HEK293T (cell line): ENCODE results near the gene ATG9A.
"Not testable (repeated sequence)": the region's sequence is repeated elsewhere in the genome, so short reads cannot be mapped to it uniquely, and the experiment has no call there.

Experiments used
- ARNT ChIP-seq: fragments of 450-650 bp; IDR thresholded peaks from 2 replicates; pipeline ENCODE4 v1.6.1; 2017; ENCODE audit warnings: mild to moderate bottlenecking
- BHLHE40 ChIP-seq: fragments of 450-650 bp; IDR thresholded peaks from 2 replicates; pipeline ENCODE4 v1.6.1; 2016; ENCODE audit warnings: mild to moderate bottlenecking, moderate library complexity, borderline replicate concordance
- ELF4 ChIP-seq: fragments of 450-650 bp; IDR thresholded peaks from 2 replicates; pipeline ENCODE4 v1.6.1; 2017; ENCODE audit warnings: antibody characterized with exemption
- FOXA1 ChIP-seq: fragments of 450-650 bp; IDR thresholded peaks from 2 replicates; pipeline ENCODE4 v1.6.1; 2016; ENCODE audit warnings: mild to moderate bottlenecking
- FOXK2 ChIP-seq: fragments of 450-650 bp; IDR thresholded peaks from 2 replicates; pipeline ENCODE4 v1.6.1; 2016; ENCODE audit warnings: mild to moderate bottlenecking
- HDGF ChIP-seq: fragments of 450-650 bp; IDR thresholded peaks from 2 replicates; pipeline ENCODE4 v1.6.1; 2017; ENCODE audit warnings: antibody characterized with exemption, borderline replicate concordance
- L3MBTL2 ChIP-seq: fragments of 450-650 bp; conservative IDR thresholded peaks from 2 replicates; pipeline ENCODE4 v1.6.1; 2016; ENCODE audit warnings: mild to moderate bottlenecking
- LEF1 ChIP-seq: fragments of 450-650 bp; IDR thresholded peaks from 2 replicates; pipeline ENCODE4 v1.6.1; 2017; ENCODE audit warnings: mild to moderate bottlenecking, borderline replicate concordance
- NFRKB ChIP-seq: fragments of 450-650 bp; IDR thresholded peaks from 2 replicates; pipeline ENCODE4 v1.6.1; 2016; ENCODE audit warnings: mild to moderate bottlenecking, moderate library complexity
- SP1 ChIP-seq: fragments of 450-650 bp; IDR thresholded peaks from 2 replicates; pipeline ENCODE4 v1.6.1; 2017
- SUZ12 ChIP-seq: fragments of 450-650 bp; IDR thresholded peaks from 2 replicates; pipeline ENCODE4 v1.6.1; 2016; ENCODE audit warnings: mild to moderate bottlenecking
- TARDBP ChIP-seq: fragments of 450-650 bp; IDR thresholded peaks from 2 replicates; pipeline ENCODE4 v1.6.1; 2016
- ZNF384 ChIP-seq: fragments of 450-650 bp; IDR thresholded peaks from 2 replicates; pipeline ENCODE4 v1.6.1; 2016

- TF ChIP-seq ELF4, BHLHE40, HDGF, LEF1, FOXA1, ZNF384, L3MBTL2, SUZ12, SP1, ARNT, TARDBP, NFRKB, FOXK2: not testable (repeated sequence)
These were observed 29.5 kb upstream of the ATG9A start for GRCh38 chr2:219258942-219259341.
